Loucy (cell line): Measurements from ENCODE around the gene EPG5.
A peak's percentile ranks its signal among the peaks of the same experiment; 100 is the strongest.

Experiments
- EZH2phosphoT487 ChIP-seq: fragments of 200-600 bp; IDR thresholded peaks from 2 replicates; pipeline ENCODE4 v1.6.1; 2018; ENCODE audit warnings: antibody characterized with exemption, mild to moderate bottlenecking, moderate library complexity, borderline replicate concordance
- TF ChIP-seq, protein P1 (sequence below): fragments of 200-600 bp; sonication (generic); conservative IDR thresholded peaks from 2 replicates; pipeline ENCODE4 v1.5.1; 2014; ENCODE audit warnings: mild to moderate bottlenecking, antibody characterized with exemption, low read length

GRCh38 chr18:45821711-45822110 is 145.4 kb downstream of the EPG5 start:
- TF ChIP-seq EZH2phosphoT487: no peak
- TF ChIP-seq, protein P1, sequence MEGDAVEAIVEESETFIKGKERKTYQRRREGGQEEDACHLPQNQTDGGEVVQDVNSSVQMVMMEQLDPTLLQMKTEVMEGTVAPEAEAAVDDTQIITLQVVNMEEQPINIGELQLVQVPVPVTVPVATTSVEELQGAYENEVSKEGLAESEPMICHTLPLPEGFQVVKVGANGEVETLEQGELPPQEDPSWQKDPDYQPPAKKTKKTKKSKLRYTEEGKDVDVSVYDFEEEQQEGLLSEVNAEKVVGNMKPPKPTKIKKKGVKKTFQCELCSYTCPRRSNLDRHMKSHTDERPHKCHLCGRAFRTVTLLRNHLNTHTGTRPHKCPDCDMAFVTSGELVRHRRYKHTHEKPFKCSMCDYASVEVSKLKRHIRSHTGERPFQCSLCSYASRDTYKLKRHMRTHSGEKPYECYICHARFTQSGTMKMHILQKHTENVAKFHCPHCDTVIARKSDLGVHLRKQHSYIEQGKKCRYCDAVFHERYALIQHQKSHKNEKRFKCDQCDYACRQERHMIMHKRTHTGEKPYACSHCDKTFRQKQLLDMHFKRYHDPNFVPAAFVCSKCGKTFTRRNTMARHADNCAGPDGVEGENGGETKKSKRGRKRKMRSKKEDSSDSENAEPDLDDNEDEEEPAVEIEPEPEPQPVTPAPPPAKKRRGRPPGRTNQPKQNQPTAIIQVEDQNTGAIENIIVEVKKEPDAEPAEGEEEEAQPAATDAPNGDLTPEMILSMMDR: 0 out of 2 replicates have a peak, but pooled peaks have one; percentile 12
